Measurements from ENCODE around the gene PRM2.

GRCh38 chr16:11262915-11263314 lies 13.4 kb downstream of the PRM2 start:
- TF ChIP-seq CTCF (conservative IDR thresholded peaks at IDR 0.05; ENCODE audit: low read depth in 2 of 2) (no peak), POLR2AphosphoS5 (IDR thresholded peaks at IDR 0.05; ENCODE audit: low read depth) (no peak), CREB1 (CRISPR knock-in tag; IDR thresholded peaks at IDR 0.05; ENCODE audit: low read depth) (no peak), EZH2 (IDR thresholded peaks at IDR 0.05; ENCODE audit: low read depth, unreplicated experiment) (no peak), ETS1 (IDR thresholded peaks at IDR 0.05) (no peak), ZNF114 (CRISPR knock-in tag; IDR thresholded peaks at IDR 0.05) (no peak)
